Measurements from ENCODE around the gene PNMA1.

The PNMA1 gene

GRCh38 chr14:73750531-73750901 lies 36.3 kb upstream of the PNMA1 start:
- no peak for DNase-seq

GRCh38 chr14:73749706-73750530 lies 35.7 kb upstream of the PNMA1 start:
- no peak for DNase-seq

- DNase-seq, result no peak
Measured at GRCh38 chr14:73748858-73749357, 34.7 kb upstream of the PNMA1 start.

GRCh38 chr14:73747379-73748211 lies 33.4 kb upstream of the PNMA1 start:
- DNase-seq, result no peak

GRCh38 chr14:73746520-73747378 lies 32.6 kb upstream of the PNMA1 start:
- DNase-seq, result no peak

GRCh38 chr14:73745571-73746519 lies 31.7 kb upstream of the PNMA1 start:
- DNase-seq, result no peak

- no peak for DNase-seq
Measured at GRCh38 chr14:73744874-73745529, 30.8 kb upstream of the PNMA1 start.

- DNase-seq, result no peak
Measured at GRCh38 chr14:73744175-73744867, 30.1 kb upstream of the PNMA1 start.

- DNase-seq, result no peak
Measured at GRCh38 chr14:73743431-73743931, 29.3 kb upstream of the PNMA1 start.

GRCh38 chr14:73742520-73743238 lies 28.5 kb upstream of the PNMA1 start:
- DNase-seq, result no peak

- DNase-seq, result no peak
Measured at GRCh38 chr14:73741876-73742519, 27.8 kb upstream of the PNMA1 start.

- no peak for DNase-seq
Measured at GRCh38 chr14:73741386-73741875, 27.2 kb upstream of the PNMA1 start.

- no peak for DNase-seq
Measured at GRCh38 chr14:73740618-73741326, 26.6 kb upstream of the PNMA1 start.

GRCh38 chr14:73739899-73740617 lies 25.9 kb upstream of the PNMA1 start:
- no peak for DNase-seq

- no peak for DNase-seq
Measured at GRCh38 chr14:73739174-73739898, 25.2 kb upstream of the PNMA1 start.

GRCh38 chr14:73738518-73739173 lies 24.5 kb upstream of the PNMA1 start:
- DNase-seq, result no peak
